GM12874 (cell line): ENCODE results near the gene KIR3DL3.
"Not testable (repeated sequence)": the region's sequence is repeated elsewhere in the genome, so short reads cannot be mapped to it uniquely, and the experiment has no call there.

Experiments used
- TF ChIP-seq, protein P1 (sequence below): IDR thresholded peaks from 2 replicates; pipeline ENCODE4 v1.5.1; 2011; ENCODE audit warnings: low read depth, mild to moderate bottlenecking, control low read depth, low read length, moderate library complexity; ENCODE audit not compliant: insufficient read depth

KIR3DL3 gene

GRCh38 chr19:54724644-54725043, 402 bp downstream of the KIR3DL3 start:
- TF ChIP-seq, protein P1, sequence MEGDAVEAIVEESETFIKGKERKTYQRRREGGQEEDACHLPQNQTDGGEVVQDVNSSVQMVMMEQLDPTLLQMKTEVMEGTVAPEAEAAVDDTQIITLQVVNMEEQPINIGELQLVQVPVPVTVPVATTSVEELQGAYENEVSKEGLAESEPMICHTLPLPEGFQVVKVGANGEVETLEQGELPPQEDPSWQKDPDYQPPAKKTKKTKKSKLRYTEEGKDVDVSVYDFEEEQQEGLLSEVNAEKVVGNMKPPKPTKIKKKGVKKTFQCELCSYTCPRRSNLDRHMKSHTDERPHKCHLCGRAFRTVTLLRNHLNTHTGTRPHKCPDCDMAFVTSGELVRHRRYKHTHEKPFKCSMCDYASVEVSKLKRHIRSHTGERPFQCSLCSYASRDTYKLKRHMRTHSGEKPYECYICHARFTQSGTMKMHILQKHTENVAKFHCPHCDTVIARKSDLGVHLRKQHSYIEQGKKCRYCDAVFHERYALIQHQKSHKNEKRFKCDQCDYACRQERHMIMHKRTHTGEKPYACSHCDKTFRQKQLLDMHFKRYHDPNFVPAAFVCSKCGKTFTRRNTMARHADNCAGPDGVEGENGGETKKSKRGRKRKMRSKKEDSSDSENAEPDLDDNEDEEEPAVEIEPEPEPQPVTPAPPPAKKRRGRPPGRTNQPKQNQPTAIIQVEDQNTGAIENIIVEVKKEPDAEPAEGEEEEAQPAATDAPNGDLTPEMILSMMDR = no peak

GRCh38 chr19:54725321-54725720, 1.1 kb downstream of the KIR3DL3 start:
- TF ChIP-seq, protein P1 = no peak

DNA sequence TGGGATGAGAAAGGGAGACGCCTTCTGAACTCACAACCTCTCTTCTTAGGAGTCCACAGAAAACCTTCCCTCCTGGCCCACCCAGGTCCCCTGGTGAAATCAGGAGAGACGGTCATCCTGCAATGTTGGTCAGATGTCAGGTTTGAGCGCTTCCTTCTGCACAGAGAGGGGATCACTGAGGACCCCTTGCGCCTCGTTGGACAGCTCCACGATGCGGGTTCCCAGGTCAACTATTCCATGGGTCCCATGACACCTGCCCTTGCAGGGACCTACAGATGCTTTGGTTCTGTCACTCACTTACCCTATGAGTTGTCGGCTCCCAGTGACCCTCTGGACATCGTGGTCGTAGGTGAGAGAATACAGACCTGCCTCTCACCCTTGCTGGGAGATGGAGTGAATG, 3.3 kb downstream of the KIR3DL3 start:
- TF ChIP-seq, protein P1 = no peak

DNA sequence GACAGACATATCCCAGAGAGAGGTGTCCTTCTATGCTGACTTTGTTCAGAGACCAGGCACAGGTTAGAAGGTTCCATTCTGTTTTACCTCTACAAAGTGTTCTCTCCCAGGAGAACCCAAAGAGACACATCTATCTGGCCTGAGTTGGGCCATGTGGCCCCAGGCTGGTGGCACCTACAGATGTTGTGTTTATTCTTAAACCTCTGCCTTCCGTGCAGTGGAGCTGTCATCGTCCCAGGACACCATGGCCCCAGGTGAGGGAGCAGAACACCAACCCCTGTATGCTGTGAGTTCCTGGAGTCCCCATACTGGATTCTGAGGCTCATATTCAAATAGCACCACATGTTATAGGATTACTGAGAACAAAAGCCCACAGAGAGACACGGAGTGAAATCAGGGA, 3.9 kb downstream of the KIR3DL3 start:
- TF ChIP-seq, protein P1 = no peak

DNA sequence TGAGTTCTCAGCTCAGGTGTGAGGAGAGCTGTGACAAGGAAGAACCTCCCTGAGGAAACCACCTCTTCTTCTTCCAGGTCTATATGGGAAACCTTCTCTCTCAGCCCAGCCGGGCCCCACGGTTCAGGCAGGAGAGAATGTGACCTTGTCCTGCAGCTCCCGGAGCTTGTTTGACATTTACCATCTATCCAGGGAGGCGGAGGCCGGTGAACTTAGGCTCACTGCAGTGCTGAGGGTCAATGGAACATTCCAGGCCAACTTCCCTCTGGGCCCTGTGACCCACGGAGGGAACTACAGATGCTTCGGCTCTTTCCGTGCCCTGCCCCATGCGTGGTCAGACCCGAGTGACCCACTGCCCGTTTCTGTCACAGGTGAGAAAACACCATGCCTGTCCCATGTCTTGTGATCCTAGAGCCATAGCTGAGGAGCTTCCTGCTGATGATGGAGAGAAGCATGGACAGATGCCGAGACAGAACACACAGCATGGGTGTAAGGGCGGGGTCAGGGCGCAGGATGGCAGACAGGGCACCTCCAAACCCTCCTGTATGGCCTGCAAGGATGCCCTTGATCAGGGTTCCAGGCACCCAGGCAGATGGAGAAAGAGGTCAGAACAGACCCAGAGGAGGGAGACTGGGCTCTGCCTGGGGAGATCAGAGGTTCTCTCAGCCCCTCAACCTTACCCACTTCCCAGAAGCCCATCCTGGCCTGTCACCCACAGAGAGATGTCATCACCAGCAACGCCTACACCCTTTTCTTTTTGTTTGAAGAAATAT, 5.4 kb downstream of the KIR3DL3 start:
- TF ChIP-seq, protein P1 = no peak

DNA sequence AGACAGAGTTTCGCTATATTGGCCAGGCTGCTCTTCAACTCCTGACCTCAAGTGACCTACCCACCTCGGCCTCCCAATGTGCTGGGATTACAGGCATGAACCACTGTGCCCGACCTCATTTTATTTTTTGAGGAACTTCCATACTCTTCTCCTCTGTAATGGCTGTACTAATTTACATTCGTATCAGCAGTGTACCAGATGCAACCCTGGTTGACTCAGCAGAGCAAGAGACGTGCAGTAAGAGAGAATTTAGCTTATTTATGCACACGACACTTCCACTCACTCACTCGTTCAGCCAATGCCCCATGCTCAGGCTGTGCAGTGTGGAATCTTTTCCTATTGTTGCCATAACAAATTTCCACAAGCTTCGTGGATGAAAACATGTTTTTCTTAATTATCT, 6.9 kb downstream of the KIR3DL3 start:
- TF ChIP-seq, protein P1 = no peak

DNA sequence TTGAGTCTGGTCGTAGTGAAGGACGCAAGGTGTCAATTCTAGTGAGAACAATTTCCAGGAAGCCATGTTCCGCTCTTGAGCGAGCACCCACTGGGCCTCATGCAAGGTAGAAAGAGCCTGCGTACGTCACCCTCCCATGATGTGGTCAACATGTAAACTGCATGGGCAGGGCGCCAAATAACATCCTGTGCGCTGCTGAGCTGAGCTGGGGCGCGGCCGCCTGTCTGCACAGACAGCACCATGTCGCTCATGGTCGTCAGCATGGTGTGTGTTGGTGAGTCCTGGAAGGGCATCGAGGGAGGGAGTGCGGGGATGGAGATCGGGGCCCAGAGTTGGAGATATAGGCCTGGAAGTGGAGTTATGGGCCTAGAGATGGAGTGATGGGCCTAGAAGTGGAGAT, 14.1 kb downstream of the KIR3DL3 start, which contains the start of gene KIR2DL3:
Gene KIR2DL3, plus strand, starts transcription at position 208 of the 400 bp plus-strand sequence. Its CDS starts 33 bp downstream, at position 241.
- TF ChIP-seq, protein P1 = not testable (repeated sequence)
